Neural progenitor cell (in vitro differentiated cells): Measurements from ENCODE around the gene ANO1. TPM values are rescaled to one million over a fixed set of nuclear protein-coding genes. Genes with fewer than 3 reads are reported as not detected.

Source experiments
- DNase-seq: peaks from one replicate; pipeline ENCODE4 v3.0.0-alpha.2; 2016; ENCODE audit warnings: low spot score
- H2AFZ ChIP-seq: fragments of 200-600 bp; sonication (generic); replicated peaks from 2 replicates; pipeline ENCODE4 v1.6.1; 2016; ENCODE audit warnings: antibody characterized with exemption
- H3F3A ChIP-seq: fragments of 200-600 bp; sonication (generic); 2 replicates; pipeline ENCODE4 v1.6.1; 2016; ENCODE audit warnings: antibody characterized with exemption, low read depth
- H3K27ac ChIP-seq: fragments of 200-600 bp; sonication (generic); 2 replicates; pipeline ENCODE4 v1.5.1; 2016; ENCODE audit warnings: mild to moderate bottlenecking
- H3K27me3 ChIP-seq: fragments of 200-600 bp; sonication (generic); 2 replicates; pipeline ENCODE4 v1.6.1; 2016; ENCODE audit warnings: mild to moderate bottlenecking, moderate library complexity
- H3K36me3 ChIP-seq: fragments of 200-600 bp; sonication (generic); 2 replicates; pipeline ENCODE4 v1.5.1; 2016
- H3K4me1 ChIP-seq: fragments of 200-600 bp; sonication (generic); 2 replicates; pipeline ENCODE4 v1.6.1; 2016; ENCODE audit warnings: mixed run types
- H3K4me2 ChIP-seq: fragments of 200-600 bp; sonication (generic); 2 replicates; pipeline ENCODE4 v1.6.1; 2016
- H3K4me3 ChIP-seq: fragments of 200-600 bp; sonication (generic); 2 replicates; pipeline ENCODE4 v1.5.1; 2016
- H3K79me2 ChIP-seq: fragments of 200-600 bp; sonication (generic); 2 replicates; pipeline ENCODE4 v1.6.1; 2016; ENCODE audit warnings: low read depth
- H3K9ac ChIP-seq: fragments of 200-600 bp; sonication (generic); 2 replicates; pipeline ENCODE4 v1.6.1; 2016
- H3K9me3 ChIP-seq: fragments of 200-600 bp; sonication (generic); 2 replicates; pipeline ENCODE4 v1.5.1; 2016; ENCODE audit warnings: low read depth
- H4K20me1 ChIP-seq: fragments of 200-600 bp; sonication (generic); 2 replicates; pipeline ENCODE4 v1.6.1; 2016; ENCODE audit warnings: low read depth
- H3K27ac Mint-ChIP-seq: 3 replicates; pipeline ENCODE4 v1.8.0; 2021; ENCODE audit warnings: mixed read lengths
- H3K27me3 Mint-ChIP-seq: 2 replicates; pipeline ENCODE4 v1.8.0; 2022; ENCODE audit warnings: low read depth, mild to moderate bottlenecking, inconsistent platforms, moderate library complexity, mixed read lengths; ENCODE audit not compliant: insufficient read depth
- H3K36me3 Mint-ChIP-seq: 3 replicates; pipeline ENCODE4 v1.8.0; 2021; ENCODE audit warnings: mixed read lengths
- H3K4me1 Mint-ChIP-seq: 3 replicates; pipeline ENCODE4 v1.8.0; 2021; ENCODE audit warnings: mixed read lengths
- H3K4me3 Mint-ChIP-seq: 3 replicates; pipeline ENCODE4 v1.8.0; 2021; ENCODE audit warnings: mild to moderate bottlenecking, moderate library complexity, mixed read lengths
- H3K9me3 Mint-ChIP-seq: 3 replicates; pipeline ENCODE4 v1.8.0; 2020; ENCODE audit warnings: mixed read lengths
- EZH2 ChIP-seq: fragments of 200-600 bp; sonication (generic); IDR thresholded peaks from 2 replicates; pipeline ENCODE4 v1.6.1; 2017; ENCODE audit warnings: antibody characterized with exemption, mild to moderate bottlenecking, moderate library complexity
- EZH2phosphoT487 ChIP-seq: fragments of 200-600 bp; sonication (generic); IDR thresholded peaks from 2 replicates; pipeline ENCODE4 v1.6.1; 2017; ENCODE audit warnings: antibody characterized with exemption
- total RNA-seq: library from RNA; depleted of rRNA; stranded (reverse); fragments of >200 nt; gene quantifications from 2 replicates; pipeline ENCODE4 v1.2.3, GENCODE V29; 2015; ENCODE audit warnings: low replicate concordance
- TF ChIP-seq, protein P1 (sequence below): fragments of 200-600 bp; sonication (generic); IDR thresholded peaks from 2 replicates; pipeline ENCODE4 v1.5.1; 2017; ENCODE audit warnings: antibody characterized with exemption, mild to moderate bottlenecking

ANO1 gene
- total RNA-seq, 1 donor from 2014 or later, result not detected

DNA sequence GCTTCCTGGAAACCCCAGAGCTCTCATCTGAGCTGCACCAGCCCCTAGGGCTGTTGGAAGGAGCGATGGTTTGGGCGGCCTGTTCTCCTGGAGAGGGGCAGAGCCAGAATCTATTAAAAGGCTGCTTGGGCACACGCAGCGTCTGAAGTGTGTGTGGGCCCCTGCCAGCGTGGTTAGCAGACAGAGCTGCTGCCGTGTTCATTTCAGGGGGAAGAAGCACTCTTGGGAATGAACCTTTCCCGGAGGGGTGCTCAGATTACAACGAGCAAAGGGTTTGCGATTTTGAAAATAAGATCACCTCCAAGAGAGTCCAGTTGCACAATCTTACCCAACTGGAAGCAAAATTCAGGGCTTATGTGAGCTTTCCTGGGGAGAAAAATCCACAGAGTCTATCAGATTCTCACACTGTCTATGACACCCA is 12.9 kb downstream of the ANO1 start:
- Histone ChIP-seq H3K79me2 (no peaks in the 10 kb centered on the region), H3K4me2 (no peak overlapping the region), H3K27ac (no peak overlapping the region), H3K9ac (no peak overlapping the region), H3K27me3 (no peaks in the 10 kb centered on the region), H3K4me1 (peaks cover 8% of the 10 kb centered on the region), H3F3A (no peaks in the 10 kb centered on the region), H2AFZ (no peak overlapping the region), H3K9me3 (no peaks in the 10 kb centered on the region), H4K20me1 (no peaks in the 10 kb centered on the region), H3K36me3 (no peaks in the 10 kb centered on the region), H3K4me3 (no peak overlapping the region)
- Mint-ChIP-seq H3K4me1 (peaks cover 21% of the 10 kb centered on the region), H3K9me3 (peaks cover 3% of the 10 kb centered on the region), H3K27ac (no peak overlapping the region), H3K4me3 (no peak overlapping the region), H3K27me3 (peaks cover 10% of the 10 kb centered on the region), H3K36me3 (no peaks in the 10 kb centered on the region)
- no peak for DNase-seq
- TF ChIP-seq EZH2 (no peak), EZH2phosphoT487 (no peak)
- TF ChIP-seq, protein P1, sequence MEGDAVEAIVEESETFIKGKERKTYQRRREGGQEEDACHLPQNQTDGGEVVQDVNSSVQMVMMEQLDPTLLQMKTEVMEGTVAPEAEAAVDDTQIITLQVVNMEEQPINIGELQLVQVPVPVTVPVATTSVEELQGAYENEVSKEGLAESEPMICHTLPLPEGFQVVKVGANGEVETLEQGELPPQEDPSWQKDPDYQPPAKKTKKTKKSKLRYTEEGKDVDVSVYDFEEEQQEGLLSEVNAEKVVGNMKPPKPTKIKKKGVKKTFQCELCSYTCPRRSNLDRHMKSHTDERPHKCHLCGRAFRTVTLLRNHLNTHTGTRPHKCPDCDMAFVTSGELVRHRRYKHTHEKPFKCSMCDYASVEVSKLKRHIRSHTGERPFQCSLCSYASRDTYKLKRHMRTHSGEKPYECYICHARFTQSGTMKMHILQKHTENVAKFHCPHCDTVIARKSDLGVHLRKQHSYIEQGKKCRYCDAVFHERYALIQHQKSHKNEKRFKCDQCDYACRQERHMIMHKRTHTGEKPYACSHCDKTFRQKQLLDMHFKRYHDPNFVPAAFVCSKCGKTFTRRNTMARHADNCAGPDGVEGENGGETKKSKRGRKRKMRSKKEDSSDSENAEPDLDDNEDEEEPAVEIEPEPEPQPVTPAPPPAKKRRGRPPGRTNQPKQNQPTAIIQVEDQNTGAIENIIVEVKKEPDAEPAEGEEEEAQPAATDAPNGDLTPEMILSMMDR, result no peak

DNA sequence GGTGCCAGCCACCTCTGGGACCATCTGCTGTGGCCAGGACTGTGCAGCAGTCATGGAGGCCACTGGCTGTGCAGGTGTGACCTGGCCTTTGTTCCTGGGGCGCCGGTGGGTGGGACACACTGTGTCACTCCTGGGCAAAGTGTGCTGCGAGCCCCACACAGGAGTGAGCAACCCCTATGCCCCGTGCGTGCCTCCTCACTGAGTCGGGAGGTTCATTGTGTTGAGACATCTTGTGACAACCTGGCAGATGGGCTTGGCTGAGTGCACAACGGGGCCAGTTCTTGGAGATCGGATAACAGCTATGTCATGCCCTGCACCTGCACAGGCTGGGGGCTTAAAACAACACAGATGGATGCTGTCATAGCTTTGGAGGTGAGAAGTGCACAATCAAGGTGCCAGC is 13.5 kb downstream of the ANO1 start:
- Histone ChIP-seq H3K4me3 (no peak overlapping the region), H3K4me1 (peaks cover 8% of the 10 kb centered on the region), H3K27ac (no peak overlapping the region), H3K9me3 (no peaks in the 10 kb centered on the region), H3K36me3 (no peaks in the 10 kb centered on the region), H4K20me1 (no peaks in the 10 kb centered on the region), H3K9ac (no peak overlapping the region), H3K27me3 (no peaks in the 10 kb centered on the region), H3K4me2 (no peak overlapping the region), H3K79me2 (no peaks in the 10 kb centered on the region), H3F3A (no peaks in the 10 kb centered on the region), H2AFZ (no peak overlapping the region)
- Mint-ChIP-seq H3K27me3 (peaks cover 7% of the 10 kb centered on the region), H3K9me3 (peaks cover 3% of the 10 kb centered on the region), H3K27ac (peak overlapping the region; percentile 29), H3K4me3 (no peak overlapping the region), H3K4me1 (peaks cover 21% of the 10 kb centered on the region), H3K36me3 (no peaks in the 10 kb centered on the region)
- DNase-seq, result no peak
- TF ChIP-seq, protein P1, result no peak
- TF ChIP-seq EZH2 (no peak), EZH2phosphoT487 (no peak)

DNA sequence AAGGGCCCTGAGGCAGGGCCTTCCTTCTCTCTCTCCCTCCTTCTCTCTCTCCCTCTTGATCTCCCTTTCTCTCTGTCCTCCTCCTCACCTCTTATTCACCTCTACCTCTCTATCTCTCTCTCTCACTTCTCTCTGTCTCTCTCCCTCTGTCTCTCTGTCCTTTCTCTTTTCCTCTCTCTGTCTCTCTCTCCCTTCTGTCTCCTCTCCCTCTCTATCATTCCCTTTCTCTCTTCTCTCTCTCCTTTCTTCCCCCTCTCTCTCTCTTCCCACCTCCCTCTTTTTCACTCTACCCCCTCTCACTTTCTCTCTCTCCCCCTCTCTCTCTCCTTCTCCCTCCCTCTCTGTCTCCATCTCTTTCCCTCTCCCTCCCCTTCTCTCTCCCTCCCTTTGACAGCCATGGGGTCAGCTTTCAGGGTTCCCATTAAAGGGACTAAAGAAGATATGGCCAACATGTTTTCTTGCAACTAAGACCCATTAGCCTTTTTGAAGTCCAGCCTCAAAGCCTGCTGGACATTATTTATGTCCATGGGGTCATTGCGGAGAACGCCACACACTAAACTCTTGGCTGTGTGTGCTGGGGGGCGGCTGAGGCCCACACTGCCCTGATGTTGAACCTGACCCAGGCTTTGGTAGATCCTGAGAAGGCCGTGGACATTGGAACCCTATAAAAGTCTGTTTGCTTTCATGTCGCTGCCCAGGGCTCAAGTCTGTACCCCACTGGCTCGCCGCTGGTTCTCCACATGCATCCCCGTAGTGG is 15.0 kb downstream of the ANO1 start:
- Mint-ChIP-seq H3K9me3 (peaks cover 3% of the 10 kb centered on the region), H3K36me3 (no peaks in the 10 kb centered on the region), H3K4me3 (no peak overlapping the region), H3K4me1 (peaks cover 24% of the 10 kb centered on the region), H3K27me3 (peaks cover 9% of the 10 kb centered on the region), H3K27ac (peak overlapping the region; percentile 53)
- Histone ChIP-seq H3K4me3 (no peak overlapping the region), H4K20me1 (no peaks in the 10 kb centered on the region), H3K9ac (no peak overlapping the region), H2AFZ (no peak overlapping the region), H3F3A (no peaks in the 10 kb centered on the region), H3K4me1 (peaks cover 8% of the 10 kb centered on the region), H3K9me3 (no peaks in the 10 kb centered on the region), H3K27ac (no peak overlapping the region), H3K79me2 (no peaks in the 10 kb centered on the region), H3K27me3 (no peaks in the 10 kb centered on the region), H3K36me3 (no peaks in the 10 kb centered on the region), H3K4me2 (no peak overlapping the region)
- TF ChIP-seq EZH2phosphoT487 (no peak), EZH2 (no peak)
- TF ChIP-seq, protein P1, result no peak
- DNase-seq, result no peak
